Measurements from ENCODE around the gene A1BG. TPM values are rescaled to one million over a fixed set of nuclear protein-coding genes. Genes with fewer than 3 reads are reported as not detected.

A1BG gene
- total RNA-seq, 6 experiments from 2014 or later, result 897 to 2,313 (median 1,164) TPM

DNA sequence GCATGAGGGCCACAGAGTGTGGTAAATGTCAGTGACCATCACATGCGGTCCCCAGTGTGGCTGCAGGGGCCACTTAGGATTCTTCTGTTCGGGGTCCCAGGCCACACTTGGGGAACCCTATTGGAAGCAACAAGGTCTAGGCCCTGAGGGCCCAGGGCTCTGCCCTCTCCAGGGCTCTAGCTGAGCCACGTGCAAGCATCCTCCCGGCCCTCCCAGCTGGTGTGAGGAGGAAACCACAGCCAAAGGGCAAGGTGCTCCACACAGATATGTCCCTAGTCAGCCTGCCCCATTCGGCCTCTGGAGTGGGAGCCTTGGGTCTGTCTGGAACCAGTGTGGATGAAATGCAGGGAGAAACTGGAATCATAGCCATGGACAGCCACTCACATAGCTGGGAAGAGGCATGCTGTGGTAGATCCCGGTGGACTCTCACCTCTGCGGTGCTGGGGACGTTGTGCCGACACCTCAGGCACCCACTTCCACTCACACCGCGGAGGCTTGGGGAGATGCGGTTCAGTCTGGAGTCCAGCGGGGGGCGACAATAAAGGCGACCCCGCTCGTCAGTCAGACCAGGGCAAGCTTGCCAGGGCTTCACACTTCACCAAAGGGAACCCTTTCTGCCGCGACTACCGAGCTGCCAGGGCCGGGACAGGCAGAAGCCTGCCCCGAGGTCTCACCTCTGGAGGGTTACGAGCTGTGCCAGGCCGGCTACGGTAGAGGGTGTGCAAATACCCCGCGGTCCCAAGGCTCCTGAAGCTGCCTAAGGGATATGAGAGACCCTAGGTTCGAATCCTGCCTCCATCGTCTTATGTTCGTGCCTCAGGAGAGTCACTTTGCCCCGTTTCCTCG is 13.5 kb upstream of the A1BG start:
- Histone ChIP-seq H3K4me3 (no peak overlapping the region), H3K9me3 (no peaks in the 10 kb centered on the region), H3K36me3 (no peaks in the 10 kb centered on the region), H3K4me1 (no peaks in the 10 kb centered on the region), H3K27ac (no peak overlapping the region), H3K27me3 (no peaks in the 10 kb centered on the region)
- no peak for ATAC-seq
- intact Hi-C loops (cut with DNase I), result no loop called here
- TF ChIP-seq, protein P1, sequence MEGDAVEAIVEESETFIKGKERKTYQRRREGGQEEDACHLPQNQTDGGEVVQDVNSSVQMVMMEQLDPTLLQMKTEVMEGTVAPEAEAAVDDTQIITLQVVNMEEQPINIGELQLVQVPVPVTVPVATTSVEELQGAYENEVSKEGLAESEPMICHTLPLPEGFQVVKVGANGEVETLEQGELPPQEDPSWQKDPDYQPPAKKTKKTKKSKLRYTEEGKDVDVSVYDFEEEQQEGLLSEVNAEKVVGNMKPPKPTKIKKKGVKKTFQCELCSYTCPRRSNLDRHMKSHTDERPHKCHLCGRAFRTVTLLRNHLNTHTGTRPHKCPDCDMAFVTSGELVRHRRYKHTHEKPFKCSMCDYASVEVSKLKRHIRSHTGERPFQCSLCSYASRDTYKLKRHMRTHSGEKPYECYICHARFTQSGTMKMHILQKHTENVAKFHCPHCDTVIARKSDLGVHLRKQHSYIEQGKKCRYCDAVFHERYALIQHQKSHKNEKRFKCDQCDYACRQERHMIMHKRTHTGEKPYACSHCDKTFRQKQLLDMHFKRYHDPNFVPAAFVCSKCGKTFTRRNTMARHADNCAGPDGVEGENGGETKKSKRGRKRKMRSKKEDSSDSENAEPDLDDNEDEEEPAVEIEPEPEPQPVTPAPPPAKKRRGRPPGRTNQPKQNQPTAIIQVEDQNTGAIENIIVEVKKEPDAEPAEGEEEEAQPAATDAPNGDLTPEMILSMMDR (IDR thresholded peaks at IDR 0.05), result no peak
- TF ChIP-seq POLR2A (IDR thresholded peaks at IDR 0.05), result no peak
- DNase-seq, result peak in 1 of 3 donors; percentile 15
- 93% methylated on average over 3 of the region's 32 CpGs for WGBS (ENCODE audit: insufficient coverage, low coverage, low lambda C conversion rate, missing lambda C conversion rate)

DNA sequence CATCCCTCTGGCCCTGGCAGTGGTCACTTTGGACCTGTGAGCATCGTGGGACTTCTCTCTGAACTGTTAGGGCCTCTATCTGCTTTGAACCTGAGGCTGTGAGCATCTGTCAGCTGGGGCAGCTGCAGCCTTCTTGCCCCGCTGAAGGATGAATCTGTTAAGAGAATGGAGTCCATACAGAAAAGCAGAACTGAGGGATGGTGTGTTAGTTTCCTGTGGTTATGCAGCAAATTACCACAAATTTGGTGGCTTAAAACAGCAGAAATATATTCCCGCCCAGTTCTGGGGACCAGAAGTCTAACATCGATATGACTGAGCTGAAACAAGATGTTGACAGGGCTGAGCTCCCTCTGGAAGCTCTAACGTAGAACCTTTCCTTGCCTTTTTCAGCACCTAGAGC is 10.9 kb upstream of the A1BG start:
- intact Hi-C loops (cut with DNase I), result no loop called here
- H3K27ac ChIP-seq, result no peak overlapping the region
- WGBS (ENCODE audit: insufficient coverage, low coverage, low lambda C conversion rate, missing lambda C conversion rate), result 63% methylated on average over 3 of the region's 5 CpGs

DNA sequence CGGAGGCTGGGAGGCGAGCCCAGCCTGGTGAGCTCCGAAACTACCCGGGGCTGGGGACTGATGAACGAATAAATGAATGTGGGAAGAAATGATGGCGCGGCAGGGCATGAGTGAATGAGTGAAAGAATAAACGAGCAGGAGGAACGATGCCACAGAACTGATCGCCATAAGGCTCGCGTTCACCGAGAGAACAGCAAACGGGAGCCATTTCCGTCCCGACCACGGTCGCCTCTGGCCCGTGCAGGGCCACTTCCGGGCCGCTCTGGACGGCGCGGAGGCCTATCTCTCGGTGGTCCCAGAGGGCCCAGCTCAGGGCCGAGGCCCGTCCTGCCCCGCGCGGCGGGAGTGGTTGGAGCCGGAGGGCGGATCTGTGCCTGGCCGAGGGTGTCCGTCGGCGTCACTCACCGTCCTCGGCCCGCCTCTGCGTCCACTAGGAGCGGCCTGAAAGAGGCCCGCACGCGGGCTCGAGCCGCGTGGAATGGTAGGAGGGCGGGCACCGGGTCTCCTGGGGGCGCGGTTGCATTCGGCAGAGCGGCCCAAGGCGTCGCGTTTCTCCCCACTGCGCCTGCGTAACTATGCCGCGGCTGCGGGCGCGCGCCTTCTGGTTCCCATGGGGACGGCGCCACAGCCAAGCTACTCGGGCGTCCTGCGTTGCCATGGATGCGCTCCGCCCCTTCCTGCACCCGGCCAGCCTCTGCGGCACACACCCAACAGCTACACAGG is 9.1 kb upstream of the A1BG start, which contains the start of gene ZNF497:
TSS of gene ZNF497 (minus strand) at position 480 of the 723 bp plus-strand sequence. CDS start 5,116 bp downstream, outside the sequence.
- peak; percentile 92 to 95 (median 94) for ATAC-seq
- no peaks in the 10 kb centered on the region for H3K36me3 ChIP-seq
- peak; percentile 82 for TF ChIP-seq POLR2A (IDR thresholded peaks at IDR 0.05)
- TF ChIP-seq, protein P1 (IDR thresholded peaks at IDR 0.05), result no peak
- peak within 1 kb of the TSS; percentile 81 to 94 (median 83) for H3K4me3 ChIP-seq
- DNase-seq, result peak; percentile 98 to 99 (median 99)
- H3K4me1 ChIP-seq, result no peaks in the 10 kb centered on the region
- H3K27me3 ChIP-seq, result no peaks in the 10 kb centered on the region
- intact Hi-C loops (cut with DNase I), result no loop called here
- peak within 1 kb of the TSS; percentile 81 to 90 (median 88) for H3K27ac ChIP-seq
- 0% methylated on average over 13 of the region's 74 CpGs for WGBS (ENCODE audit: insufficient coverage, low coverage, low lambda C conversion rate, missing lambda C conversion rate)
- H3K9me3 ChIP-seq, result no peaks in the 10 kb centered on the region

More for the DNA sequence above, 10.9 kb upstream of the A1BG start:
- ATAC-seq (no peak), DNase-seq (peak in 1 of 3 donors; percentile 10)
- H3K36me3 ChIP-seq, result no peaks in the 10 kb centered on the region
- no peaks in the 10 kb centered on the region for H3K9me3 ChIP-seq
- H3K4me1 ChIP-seq, result no peaks in the 10 kb centered on the region
- TF ChIP-seq, protein P1 (IDR thresholded peaks at IDR 0.05), result no peak
- TF ChIP-seq POLR2A (IDR thresholded peaks at IDR 0.05), result no peak
- no peak overlapping the region for H3K4me3 ChIP-seq
- no peaks in the 10 kb centered on the region for H3K27me3 ChIP-seq

DNA sequence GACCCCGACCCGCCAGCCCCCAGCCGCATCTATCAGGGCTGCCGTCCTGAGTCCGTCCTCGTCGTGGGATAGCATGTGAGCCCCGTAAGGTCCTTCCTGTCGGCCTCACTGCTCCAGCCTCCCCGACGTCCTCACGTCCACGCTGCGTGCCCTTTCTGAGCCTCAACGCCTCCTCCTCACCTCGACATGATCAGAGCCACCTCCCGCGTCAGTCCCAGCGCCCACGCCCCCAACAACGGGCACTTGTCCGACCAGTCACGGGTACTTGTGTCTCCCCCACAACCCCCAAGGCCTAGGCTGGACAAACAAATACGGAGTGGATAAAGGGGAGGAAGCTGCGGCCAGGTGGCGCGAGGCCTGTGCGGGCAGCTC is 8.6 kb upstream of the A1BG start:
- Histone ChIP-seq H3K4me1 (no peaks in the 10 kb centered on the region), H3K27ac (peak overlapping the region; percentile 81 to 90 (median 88)), H3K27me3 (no peaks in the 10 kb centered on the region), H3K4me3 (peak overlapping the region; percentile 81 to 94 (median 83)), H3K36me3 (no peaks in the 10 kb centered on the region), H3K9me3 (no peaks in the 10 kb centered on the region)
- 4% methylated on average over 23 of the region's 28 CpGs for WGBS (ENCODE audit: insufficient coverage, low coverage, low lambda C conversion rate, missing lambda C conversion rate)
- TF ChIP-seq, protein P1 (IDR thresholded peaks at IDR 0.05), result no peak
- TF ChIP-seq POLR2A (IDR thresholded peaks at IDR 0.05), result no peak
- intact Hi-C loops (cut with DNase I), result no loop called here
- DNase-seq (peak in 2 of 3 donors; percentile 44 to 61), ATAC-seq (peak in 3 of 4 donors; percentile 10 to 42 (median 29))

All from right lobe of liver (tissue), 6 donors.